H9 (cell line): ENCODE results near the gene RYR1. TPM values are rescaled to one million over a fixed set of nuclear protein-coding genes. Genes with fewer than 3 reads are reported as not detected.
A peak's percentile ranks its signal among the peaks of the same experiment; 100 is the strongest.

Experiments used
- DNase-seq: peaks from one replicate; pipeline ENCODE4 v3.0.0-alpha.2; 2017
- H2AFZ ChIP-seq: one replicate; pipeline ENCODE4 v1.6.1; 2013; ENCODE audit warnings: mild to moderate bottlenecking, low read length, control low read depth, moderate library complexity
- H2AK5ac ChIP-seq: 2 replicates; pipeline ENCODE4 v1.6.1; 2013; ENCODE audit warnings: low read length, control low read depth, mixed read lengths; ENCODE audit not compliant: insufficient read length
- H2BK120ac ChIP-seq: one replicate; pipeline ENCODE4 v1.6.1; 2013; ENCODE audit warnings: low read depth, mild to moderate bottlenecking, low read length, control low read depth, inconsistent platforms; ENCODE audit not compliant: poor library complexity, severe bottlenecking
- H2BK12ac ChIP-seq: 2 replicates; pipeline ENCODE4 v1.6.1; 2013; ENCODE audit warnings: low read length, control low read depth, mixed read lengths, low read depth; ENCODE audit not compliant: insufficient read length
- H2BK15ac ChIP-seq: 2 replicates; pipeline ENCODE4 v1.6.1; 2013; ENCODE audit warnings: low read depth, low read length, control low read depth
- H2BK20ac ChIP-seq: one replicate; pipeline ENCODE4 v1.6.1; 2013; ENCODE audit warnings: low read depth, mild to moderate bottlenecking, low read length, control low read depth, inconsistent platforms; ENCODE audit not compliant: poor library complexity, severe bottlenecking
- H2BK5ac ChIP-seq: 2 replicates; pipeline ENCODE4 v1.6.1; 2013; ENCODE audit warnings: low read length, control low read depth, mixed read lengths; ENCODE audit not compliant: insufficient read length
- H3K14ac ChIP-seq: 2 replicates; pipeline ENCODE4 v1.6.1; 2013; ENCODE audit warnings: low read length, control low read depth; ENCODE audit not compliant: insufficient read depth
- H3K18ac ChIP-seq: 2 replicates; pipeline ENCODE4 v1.6.1; 2013; ENCODE audit warnings: low read depth, mild to moderate bottlenecking, mixed read lengths, low read length, control low read depth; ENCODE audit not compliant: insufficient read length
- H3K23ac ChIP-seq: 2 replicates; pipeline ENCODE4 v1.6.1; 2013; ENCODE audit warnings: low read length, control low read depth, mixed read lengths, low read depth; ENCODE audit not compliant: insufficient read length
- H3K23me2 ChIP-seq: 2 replicates; pipeline ENCODE4 v1.6.1; 2013; ENCODE audit warnings: low read depth, mild to moderate bottlenecking, mixed read lengths, low read length, control low read depth; ENCODE audit not compliant: insufficient read length, poor library complexity, severe bottlenecking
- H3K27ac ChIP-seq: 2 replicates; pipeline ENCODE4 v1.5.1; 2013; ENCODE audit warnings: low read length, control low read depth, mixed read lengths, low read depth; ENCODE audit not compliant: insufficient read length
- H3K27me3 ChIP-seq: 2 replicates; pipeline ENCODE4 v1.6.1; 2013; ENCODE audit warnings: low read length, control low read depth, inconsistent platforms; ENCODE audit not compliant: insufficient read depth
- H3K4ac ChIP-seq: 2 replicates; pipeline ENCODE4 v1.6.1; 2013; ENCODE audit warnings: low read depth, mild to moderate bottlenecking, control low read depth, inconsistent platforms, low read length, moderate library complexity
- H3K4me1 ChIP-seq: 2 replicates; pipeline ENCODE4 v1.6.1; 2013; ENCODE audit warnings: low read length, control low read depth, inconsistent platforms; ENCODE audit not compliant: insufficient read depth
- H3K4me2 ChIP-seq: 2 replicates; pipeline ENCODE4 v1.6.1; 2013; ENCODE audit warnings: low read length, control low read depth, mixed read lengths; ENCODE audit not compliant: insufficient read length, insufficient read depth
- H3K56ac ChIP-seq: 2 replicates; pipeline ENCODE4 v1.6.1; 2013; ENCODE audit warnings: low read depth, mild to moderate bottlenecking, mixed read lengths, low read length, control low read depth; ENCODE audit not compliant: insufficient read length
- H3K79me1 ChIP-seq: 2 replicates; pipeline ENCODE4 v1.6.1; 2013; ENCODE audit warnings: low read depth, mild to moderate bottlenecking, moderate library complexity, low read length, control low read depth, inconsistent platforms; ENCODE audit not compliant: insufficient read depth, poor library complexity, severe bottlenecking
- H3K79me2 ChIP-seq: 2 replicates; pipeline ENCODE4 v1.6.1; 2013; ENCODE audit warnings: low read length, control low read depth, inconsistent platforms; ENCODE audit not compliant: insufficient read depth
- H3K9ac ChIP-seq: 2 replicates; pipeline ENCODE4 v1.6.1; 2013; ENCODE audit warnings: low read length, control low read depth, mixed read lengths; ENCODE audit not compliant: insufficient read length; ENCODE audit errors: extremely low read depth
- H3K9me3 ChIP-seq: one replicate; pipeline ENCODE4 v1.6.1; 2013; ENCODE audit warnings: low read depth, low read length, inconsistent platforms; ENCODE audit not compliant: control insufficient read depth
- H3T11ph ChIP-seq: one replicate; pipeline ENCODE4 v1.6.1; 2013; ENCODE audit warnings: mild to moderate bottlenecking, low read length, control low read depth, inconsistent platforms
- H4K20me1 ChIP-seq: one replicate; pipeline ENCODE4 v1.6.1; 2013; ENCODE audit not compliant: control insufficient read depth, insufficient read length, insufficient read depth
- H4K5ac ChIP-seq: 2 replicates; pipeline ENCODE4 v1.6.1; 2013; ENCODE audit warnings: low read depth, mild to moderate bottlenecking, mixed read lengths, low read length, control low read depth; ENCODE audit not compliant: insufficient read length
- H4K8ac ChIP-seq: replicated peaks from 2 replicates; pipeline ENCODE4 v1.6.1; 2013; ENCODE audit warnings: low read length, control low read depth, mixed read lengths, low read depth; ENCODE audit not compliant: insufficient read length
- H4K91ac ChIP-seq: 2 replicates; pipeline ENCODE4 v1.6.1; 2013; ENCODE audit warnings: low read depth, mild to moderate bottlenecking, moderate library complexity, mixed read lengths, low read length, control low read depth; ENCODE audit not compliant: insufficient read length
- H3K27ac Mint-ChIP-seq, 3 experiments: 2 replicates in 2 of 3; 3 replicates in 1 of 3; pipeline ENCODE4 v1.8.0; 2020 to 2021; ENCODE audit warnings: mixed read lengths in 3 of 3, mild to moderate bottlenecking in 1 of 3, moderate library complexity in 1 of 3
- H3K27me3 Mint-ChIP-seq: 2 replicates; pipeline ENCODE4 v1.8.0; 2021; ENCODE audit warnings: low read depth, mild to moderate bottlenecking, moderate library complexity, mixed read lengths
- H3K36me3 Mint-ChIP-seq, 3 experiments: 2 replicates in 2 of 3; 3 replicates in 1 of 3; pipeline ENCODE4 v1.8.0; 2020 to 2021; ENCODE audit warnings: low read depth in 3 of 3, mixed read lengths in 3 of 3; ENCODE audit not compliant: insufficient read depth in 1 of 3
- H3K4me1 Mint-ChIP-seq, 2 experiments: 2 replicates each; pipeline ENCODE4 v1.8.0; 2020; ENCODE audit warnings: mixed read lengths in 2 of 2
- H3K4me3 Mint-ChIP-seq, 2 experiments: 2 replicates in 1 of 2; 3 replicates in 1 of 2; pipeline ENCODE4 v1.8.0; 2020 to 2021; ENCODE audit warnings: mild to moderate bottlenecking in 2 of 2, mixed read lengths in 2 of 2, moderate library complexity in 1 of 2
- H3K9me3 Mint-ChIP-seq, 2 experiments: 2 replicates in 1 of 2; 3 replicates in 1 of 2; pipeline ENCODE4 v1.8.0; 2020; ENCODE audit warnings: mild to moderate bottlenecking in 2 of 2, mixed read lengths in 2 of 2, moderate library complexity in 1 of 2
- CTCF ChIP-seq: fragments of 200-600 bp; sonication (generic); conservative IDR thresholded peaks from 3 replicates; pipeline ENCODE4 v1.8.0; 2021; ENCODE audit warnings: antibody characterized with exemption, mild to moderate bottlenecking
- WGBS: extraction: QIAGEN DNeasy Blood & Tissue Kit; methylation state at CpG from one replicate; pipeline ENCODE4 v1.1.7; 2013; ENCODE audit warnings: missing lambda C conversion rate, low lambda C conversion rate, mixed read lengths; ENCODE audit not compliant: insufficient read length; ENCODE audit errors: extremely low coverage; 5-methylcytosine and 5-hydroxymethylcytosine counted together
- total RNA-seq: library from RNA; stranded (reverse); gene quantifications from 2 replicates; pipeline ENCODE4 v1.2.1, GENCODE V29; 2021

The RYR1 gene
- total RNA-seq, 1 experiment from 2014 or later = 8.9 TPM

- no peak overlapping the region for H3K4ac ChIP-seq
- H3K27me3 Mint-ChIP-seq = no peaks in the 10 kb centered on the region
- H3K27ac Mint-ChIP-seq = peak overlapping the region in 2 of 3 experiments; percentile 27 to 31; a peak in 2 of 7 replicates
- H2BK12ac ChIP-seq = no peak overlapping the region
- no peak overlapping the region for H4K8ac ChIP-seq
- no peak for TF ChIP-seq CTCF
- H3K27ac ChIP-seq = no peak overlapping the region
- no peaks in the 10 kb centered on the region for H4K20me1 ChIP-seq
- no peak overlapping the region for H2AK5ac ChIP-seq
- no peak overlapping the region for H3K14ac ChIP-seq
- no peak overlapping the region for H4K91ac ChIP-seq
- no peak overlapping the region for H4K5ac ChIP-seq
- no peak overlapping the region for H3K23ac ChIP-seq
- no peaks in the 10 kb centered on the region for H3K79me2 ChIP-seq
- no peaks in the 10 kb centered on the region for H3K23me2 ChIP-seq
- peaks cover 5 to 31% (median 26%) of the 10 kb centered on the region in 3 experiments for H3K36me3 Mint-ChIP-seq
- no peak overlapping the region for H3T11ph ChIP-seq
- no peak overlapping the region for H3K18ac ChIP-seq
- H3K4me1 Mint-ChIP-seq = no peaks in the 10 kb centered on the region
- no peak overlapping the region for H3K56ac ChIP-seq
- H2BK5ac ChIP-seq = no peak overlapping the region
- no peak overlapping the region for H2AFZ ChIP-seq
- no peaks in the 10 kb centered on the region for H3K27me3 ChIP-seq
- no peak overlapping the region for H2BK20ac ChIP-seq
- H2BK120ac ChIP-seq = no peak overlapping the region
- no peaks in the 10 kb centered on the region for H3K9me3 Mint-ChIP-seq
- H3K9ac ChIP-seq = no peak overlapping the region
- no peak overlapping the region for H3K4me3 Mint-ChIP-seq
- H2BK15ac ChIP-seq = no peak overlapping the region
- no peak for DNase-seq
- H3K4me2 ChIP-seq = no peak overlapping the region
- no CpG with 5 or more reads among the region's 4 CpGs for WGBS
- no peaks in the 10 kb centered on the region for H3K9me3 ChIP-seq
- no peaks in the 10 kb centered on the region for H3K4me1 ChIP-seq
- no peaks in the 10 kb centered on the region for H3K79me1 ChIP-seq
These were observed 150.5 kb downstream of the RYR1 start for GRCh38 chr19:38583985-38584305.
